EL (cell line): ENCODE results near the gene EDNRA.
"Not testable (repeated sequence)": the region's sequence is repeated elsewhere in the genome, so short reads cannot be mapped to it uniquely, and the experiment has no call there.

Source experiments
- DNase-seq: peaks from one replicate; pipeline ENCODE4 v3.0.0-alpha.2; 2016

The EDNRA gene

GRCh38 chr4:147480891-147481576 is at the start of gene EDNRA:
EDNRA (plus strand) TSS chr4:147481097; CDS start chr4:147485682, 4,585 bp downstream.
- DNase-seq: peak; percentile 65

GRCh38 chr4:147434370-147434769 is 46.5 kb upstream of the EDNRA start:
- DNase-seq: not testable (repeated sequence)

GRCh38 chr4:147440442-147440841 is 40.5 kb upstream of the EDNRA start:
- no peak for DNase-seq

GRCh38 chr4:147447786-147448185 is 33.1 kb upstream of the EDNRA start:
- peak; percentile 28 for DNase-seq

- no peak for DNase-seq
These were observed 27.2 kb upstream of the EDNRA start for GRCh38 chr4:147453561-147454141.

- no peak for DNase-seq
These were observed 24.2 kb upstream of the EDNRA start for GRCh38 chr4:147456706-147457105.

GRCh38 chr4:147461161-147461560 is 19.7 kb upstream of the EDNRA start:
- no peak for DNase-seq

GRCh38 chr4:147463065-147463464 is 17.8 kb upstream of the EDNRA start:
- DNase-seq: no peak

GRCh38 chr4:147465461-147465860 is 15.4 kb upstream of the EDNRA start:
- no peak for DNase-seq

- no peak for DNase-seq
These were observed 3.5 kb upstream of the EDNRA start for GRCh38 chr4:147477439-147477838.

GRCh38 chr4:147479376-147479775 is 1.5 kb upstream of the EDNRA start:
- no peak for DNase-seq

- no peak for DNase-seq
These were observed 1.1 kb upstream of the EDNRA start for GRCh38 chr4:147479786-147480185.

- no peak for DNase-seq
These were observed 401 bp upstream of the EDNRA start for GRCh38 chr4:147480502-147480890.

GRCh38 chr4:147481577-147482109 is 746 bp downstream of the EDNRA start:
- no peak for DNase-seq

GRCh38 chr4:147482281-147482680 is 1.4 kb downstream of the EDNRA start:
- no peak for DNase-seq

GRCh38 chr4:147485167-147485566 is 4.3 kb downstream of the EDNRA start:
- no peak for DNase-seq

GRCh38 chr4:147487616-147488015 is 6.7 kb downstream of the EDNRA start:
- no peak for DNase-seq

GRCh38 chr4:147488556-147488955 is 7.7 kb downstream of the EDNRA start:
- DNase-seq: no peak

GRCh38 chr4:147491086-147491485 is 10.2 kb downstream of the EDNRA start:
- no peak for DNase-seq

- peak; percentile 41 for DNase-seq
These were observed 11.4 kb downstream of the EDNRA start for GRCh38 chr4:147492306-147492705.

- DNase-seq: peak; percentile 69
These were observed 11.9 kb downstream of the EDNRA start for GRCh38 chr4:147492761-147493160.

- DNase-seq: no peak
These were observed 12.4 kb downstream of the EDNRA start for GRCh38 chr4:147493307-147493706.

- DNase-seq: no peak
These were observed 13.4 kb downstream of the EDNRA start for GRCh38 chr4:147494301-147494700.

GRCh38 chr4:147496500-147496899 is 15.6 kb downstream of the EDNRA start:
- DNase-seq: no peak
